HepG2 (cell line): ENCODE data around the gene RLF. TPM values are rescaled to one million over a fixed set of nuclear protein-coding genes. Genes with fewer than 3 reads are reported as not detected.

ENCODE experiments used
- BORCS8-MEF2B ChIP-seq: sonication (generic); formaldehyde crosslinking; IDR thresholded peaks from 2 replicates; pipeline ENCODE4 v1.8.0; 2022; ENCODE audit warnings: mild to moderate bottlenecking, missing genetic modification reagents
- CBFB ChIP-seq: sonication (generic); formaldehyde crosslinking; IDR thresholded peaks from 2 replicates; pipeline ENCODE4 v1.4.0; 2020; ENCODE audit warnings: missing genetic modification reagents
- CHCHD3 ChIP-seq: sonication (generic); formaldehyde crosslinking; IDR thresholded peaks from 2 replicates; pipeline ENCODE4 v1.8.0; 2022; ENCODE audit warnings: mild to moderate bottlenecking, missing genetic modification reagents, moderate library complexity
- DZIP1 ChIP-seq: sonication (generic); formaldehyde crosslinking; IDR thresholded peaks from 2 replicates; pipeline ENCODE4 v1.5.0; 2020; ENCODE audit warnings: mild to moderate bottlenecking, missing genetic modification reagents
- GRHL1 ChIP-seq: sonication (generic); formaldehyde crosslinking; conservative IDR thresholded peaks from 2 replicates; pipeline ENCODE4 v1.8.0; 2022; ENCODE audit warnings: missing genetic modification reagents
- HIVEP1 ChIP-seq: sonication (generic); formaldehyde crosslinking; IDR thresholded peaks from 2 replicates; pipeline ENCODE4 v1.4.0; 2020; ENCODE audit warnings: mild to moderate bottlenecking, missing genetic modification reagents
- HMG20A ChIP-seq: IDR thresholded peaks from 2 replicates; pipeline ENCODE4 v1.6.1; 2016; ENCODE audit warnings: borderline replicate concordance
- KDM5B ChIP-seq: sonication (generic); formaldehyde crosslinking; IDR thresholded peaks from 2 replicates; pipeline ENCODE4 v1.4.0; 2020; ENCODE audit warnings: missing genetic modification reagents, mild to moderate bottlenecking, borderline replicate concordance
- MED13 ChIP-seq: sonication (generic); formaldehyde crosslinking; IDR thresholded peaks from 2 replicates; pipeline ENCODE4 v1.5.0; 2020; ENCODE audit warnings: missing genetic modification reagents
- MXD1 ChIP-seq: sonication (generic); formaldehyde crosslinking; IDR thresholded peaks from 2 replicates; pipeline ENCODE4 v1.4.0; 2020; ENCODE audit warnings: mild to moderate bottlenecking, missing genetic modification reagents
- MXD3 ChIP-seq: IDR thresholded peaks from 2 replicates; pipeline ENCODE4 v1.6.1; 2016; ENCODE audit warnings: mild to moderate bottlenecking, missing biosample characterization, missing genetic modification reagents
- POLR2AphosphoS2 ChIP-seq: IDR thresholded peaks from 2 replicates; pipeline ENCODE4 v1.6.1; 2011; ENCODE audit warnings: low read depth, low read length, improper control_type of control experiment
- POLR2AphosphoS5 ChIP-seq: IDR thresholded peaks from 2 replicates; pipeline ENCODE4 v1.6.1; 2012; ENCODE audit warnings: low read depth, low read length
- SRSF9 ChIP-seq: fragments of 200-400 bp; formaldehyde crosslinking; IDR thresholded peaks from 2 replicates; pipeline ENCODE4 v1.6.1; 2018; ENCODE audit warnings: borderline replicate concordance, mild to moderate bottlenecking, low read depth, low read length; ENCODE audit not compliant: insufficient read depth, poor library complexity, severe bottlenecking
- TCF7L2 ChIP-seq: IDR thresholded peaks from 2 replicates; pipeline ENCODE4 v1.6.1; 2011; ENCODE audit warnings: mild to moderate bottlenecking, low read depth, low read length, moderate library complexity
- ZFAT ChIP-seq: sonication (generic); formaldehyde crosslinking; conservative IDR thresholded peaks from 2 replicates; pipeline ENCODE4 v1.8.1; 2023; ENCODE audit warnings: missing genetic modification reagents, inconsistent platforms
- ZHX2 ChIP-seq, 2 experiments: sonication (generic) in 1 of 2; formaldehyde crosslinking in 1 of 2; IDR thresholded peaks; 2 replicates each; pipeline versions ENCODE4 v1.6.1 to v1.9.0; 2014 to 2022; ENCODE audit warnings: antibody characterized with exemption in 1 of 2, borderline replicate concordance in 1 of 2, inconsistent platforms in 1 of 2, low read depth in 1 of 2, missing genetic modification reagents in 1 of 2
- ZMYM4 ChIP-seq: sonication (generic); formaldehyde crosslinking; IDR thresholded peaks from 2 replicates; pipeline ENCODE4 v1.8.1; 2023; ENCODE audit warnings: mild to moderate bottlenecking, missing genetic modification reagents
- ZNF589 ChIP-seq: sonication (generic); formaldehyde crosslinking; conservative IDR thresholded peaks from 2 replicates; pipeline ENCODE4 v1.8.0; 2022; ENCODE audit warnings: mild to moderate bottlenecking, moderate library complexity, missing genetic modification reagents
- ZNF768 ChIP-seq: sonication (generic); formaldehyde crosslinking; IDR thresholded peaks from 2 replicates; pipeline ENCODE4 v1.4.0; 2020; ENCODE audit warnings: missing genetic modification reagents
- polyA plus RNA-seq, 8 experiments: library from polyadenylated mRNA; depleted of rRNA in 3 of 8; stranded (reverse) in 7 of 8; unstranded in 1 of 8; fragments of >200 nt; fragmentation: Illumina TruSeq in 4 of 8; extraction: Trizol in 4 of 8; gene quantifications; 2 replicates each; pipeline versions ENCODE4 v1.2.1 to v1.2.3, GENCODE V29; 2011 to 2016; ENCODE audit warnings: low read depth in 4 of 8, missing spikeins in 1 of 8, mixed read lengths in 1 of 8; ENCODE audit not compliant: insufficient read depth in 1 of 8
- total RNA-seq, 5 experiments: library from RNA; depleted of rRNA; stranded (reverse); fragments of >200 nt; fragmentation: Illumina TruSeq; extraction: Trizol; gene quantifications; 2 replicates each; pipeline ENCODE4 v1.2.3, GENCODE V29; 2016; ENCODE audit warnings: low read depth in 1 of 5

RLF gene
- total and polyA plus RNA-seq, 2 of the 13 experiments (the other 11 are each of a cell fraction or from before 2014, with no cell fraction given) = 9.0 to 15.7 TPM

GRCh38 chr1:40258445-40258769 is 97.2 kb downstream of the RLF start (continued):
- TF ChIP-seq POLR2AphosphoS2 (no peak), TCF7L2 (no peak), MXD3 (CRISPR knock-in tag) (no peak), ZNF768 (CRISPR knock-in tag) (no peak), CHCHD3 (no peak), ZMYM4 (CRISPR knock-in tag) (no peak), POLR2AphosphoS5 (no peak), ZHX2 (IDR thresholded peaks at IDR 0.05; ENCODE audit: low read depth) (no peak), ZHX2 (CRISPR knock-in tag; IDR thresholded peaks at IDR 0.05; ENCODE audit: borderline replicate concordance) (no peak), CBFB (CRISPR knock-in tag) (no peak), KDM5B (CRISPR knock-in tag) (no peak; the same call in 1 of the 2 replicates), ZNF589 (CRISPR knock-in tag) (no peak), SRSF9 (no peak), HIVEP1 (CRISPR knock-in tag) (no peak), ZFAT (CRISPR knock-in tag) (no peak), BORCS8-MEF2B (CRISPR knock-in tag) (no peak), MED13 (CRISPR knock-in tag) (peak; percentile 22; the same call in 1 of the 2 replicates), DZIP1 (no peak), MXD1 (no peak), GRHL1 (CRISPR knock-in tag) (no peak), HMG20A (CRISPR knock-in tag) (no peak)
